GM23338 (cell line): ENCODE measurements around the gene UGT1A10. TPM values are rescaled to one million over a fixed set of nuclear protein-coding genes. Genes with fewer than 3 reads are reported as not detected.

Experiments
- ATAC-seq: fragments of 200-7000 bp; cut with Tn5 transposase; 3 replicates; pipeline ENCODE4 v1.9.1; 2020
- DNase-seq: peaks from one replicate; pipeline ENCODE4 v3.0.0-alpha.2; 2015; ENCODE audit warnings: low spot score
- H2AFZ ChIP-seq: fragments of 200-600 bp; sonication (generic); 2 replicates; pipeline ENCODE4 v1.8.0; 2016; ENCODE audit warnings: antibody characterized with exemption, mild to moderate bottlenecking, moderate library complexity
- H3F3A ChIP-seq: fragments of 200-600 bp; sonication (generic); replicated peaks from 2 replicates; pipeline ENCODE4 v1.8.0; 2017; ENCODE audit warnings: antibody characterized with exemption, mixed run types, low read depth
- H3K27ac ChIP-seq: fragments of 200-600 bp; sonication (generic); 2 replicates; pipeline ENCODE4 v1.6.1; 2016; ENCODE audit warnings: low read depth
- H3K27me3 ChIP-seq: fragments of 200-600 bp; sonication (generic); 2 replicates; pipeline ENCODE4 v1.8.0; 2016; ENCODE audit warnings: mild to moderate bottlenecking, mixed run types, moderate library complexity; ENCODE audit not compliant: insufficient read depth
- H3K36me3 ChIP-seq: fragments of 200-600 bp; sonication (generic); 2 replicates; pipeline ENCODE4 v1.8.0; 2016; ENCODE audit warnings: mild to moderate bottlenecking; ENCODE audit not compliant: insufficient read depth
- H3K4me1 ChIP-seq: fragments of 200-600 bp; sonication (generic); 2 replicates; pipeline ENCODE4 v1.8.0; 2016; ENCODE audit warnings: mild to moderate bottlenecking, moderate library complexity; ENCODE audit not compliant: insufficient read depth
- H3K4me2 ChIP-seq: fragments of 200-600 bp; sonication (generic); 2 replicates; pipeline ENCODE4 v1.7.1; 2017; ENCODE audit warnings: mixed run types
- H3K4me3 ChIP-seq: fragments of 200-600 bp; sonication (generic); 2 replicates; pipeline ENCODE4 v1.6.1; 2016; ENCODE audit warnings: mixed run types
- H3K79me2 ChIP-seq: fragments of 200-600 bp; sonication (generic); replicated peaks from 2 replicates; pipeline ENCODE4 v1.8.0; 2017; ENCODE audit warnings: mild to moderate bottlenecking; ENCODE audit not compliant: insufficient read depth
- H3K9me2 ChIP-seq: fragments of 200-600 bp; sonication (generic); 2 replicates; pipeline ENCODE4 v1.8.0; 2017; ENCODE audit not compliant: insufficient read depth
- H4K20me1 ChIP-seq: fragments of 200-600 bp; sonication (generic); replicated peaks from 2 replicates; pipeline ENCODE4 v1.8.0; 2017; ENCODE audit warnings: mild to moderate bottlenecking; ENCODE audit not compliant: insufficient read depth
- H3K27ac Mint-ChIP-seq: 2 replicates; pipeline ENCODE4 v1.8.0; 2020; ENCODE audit warnings: inconsistent platforms, mild to moderate bottlenecking, moderate library complexity, mixed read lengths
- H3K27me3 Mint-ChIP-seq: 3 replicates; pipeline ENCODE4 v1.8.0; 2022; ENCODE audit warnings: low read depth, mild to moderate bottlenecking, moderate library complexity, mixed read lengths, inconsistent platforms; ENCODE audit not compliant: insufficient read depth, poor library complexity
- H3K36me3 Mint-ChIP-seq: 3 replicates; pipeline ENCODE4 v1.8.0; 2021; ENCODE audit warnings: low read depth, mild to moderate bottlenecking, inconsistent platforms, moderate library complexity, mixed read lengths
- H3K4me1 Mint-ChIP-seq: 3 replicates; pipeline ENCODE4 v1.8.0; 2020; ENCODE audit warnings: mild to moderate bottlenecking, inconsistent platforms, mixed read lengths
- H3K4me3 Mint-ChIP-seq: 3 replicates; pipeline ENCODE4 v1.8.0; 2021; ENCODE audit warnings: moderate library complexity, mild to moderate bottlenecking, inconsistent platforms, mixed read lengths
- H3K9me3 Mint-ChIP-seq: 3 replicates; pipeline ENCODE4 v1.8.0; 2020; ENCODE audit warnings: moderate library complexity, mild to moderate bottlenecking, inconsistent platforms, mixed read lengths
- JUNB ChIP-seq: IDR thresholded peaks from one replicate; pipeline ENCODE4 v1.6.1; 2016; ENCODE audit warnings: antibody characterized with exemption; ENCODE audit not compliant: unreplicated experiment
- STAT1 ChIP-seq: IDR thresholded peaks from one replicate; pipeline ENCODE4 v1.6.1; 2016; ENCODE audit warnings: antibody characterized with exemption; ENCODE audit not compliant: unreplicated experiment
- ZNF114 ChIP-seq: fragments of 250-450 bp; sonication (Bioruptor Pico); IDR thresholded peaks from 2 replicates; pipeline ENCODE4 v1.5.0; 2020; ENCODE audit warnings: mild to moderate bottlenecking, moderate library complexity
- ZNF331 ChIP-seq: fragments of 250-450 bp; sonication (Bioruptor Pico); IDR thresholded peaks from 2 replicates; pipeline ENCODE4 v1.5.0; 2020; ENCODE audit warnings: low read depth, mild to moderate bottlenecking, moderate library complexity
- ZNF462 ChIP-seq: fragments of 250-450 bp; sonication (Bioruptor Pico); IDR thresholded peaks from 2 replicates; pipeline ENCODE4 v1.5.0; 2020; ENCODE audit warnings: mild to moderate bottlenecking, moderate library complexity
- polyA plus RNA-seq: library from polyadenylated mRNA; unstranded; fragments of >200 nt; fragmentation: Nextera tagmentation; extraction: Ambion mirVana; gene quantifications from 2 replicates; pipeline ENCODE4 v1.2.1, GENCODE V29; 2016
- total RNA-seq: library from RNA; depleted of rRNA; stranded (reverse); fragments of >200 nt; shearing (Covaris generic); gene quantifications from 2 replicates; pipeline ENCODE4 v1.2.3, GENCODE V29; 2014

Gene UGT1A10
- total and polyA plus RNA-seq, 2 experiments from 2014 or later: not detected

DNA sequence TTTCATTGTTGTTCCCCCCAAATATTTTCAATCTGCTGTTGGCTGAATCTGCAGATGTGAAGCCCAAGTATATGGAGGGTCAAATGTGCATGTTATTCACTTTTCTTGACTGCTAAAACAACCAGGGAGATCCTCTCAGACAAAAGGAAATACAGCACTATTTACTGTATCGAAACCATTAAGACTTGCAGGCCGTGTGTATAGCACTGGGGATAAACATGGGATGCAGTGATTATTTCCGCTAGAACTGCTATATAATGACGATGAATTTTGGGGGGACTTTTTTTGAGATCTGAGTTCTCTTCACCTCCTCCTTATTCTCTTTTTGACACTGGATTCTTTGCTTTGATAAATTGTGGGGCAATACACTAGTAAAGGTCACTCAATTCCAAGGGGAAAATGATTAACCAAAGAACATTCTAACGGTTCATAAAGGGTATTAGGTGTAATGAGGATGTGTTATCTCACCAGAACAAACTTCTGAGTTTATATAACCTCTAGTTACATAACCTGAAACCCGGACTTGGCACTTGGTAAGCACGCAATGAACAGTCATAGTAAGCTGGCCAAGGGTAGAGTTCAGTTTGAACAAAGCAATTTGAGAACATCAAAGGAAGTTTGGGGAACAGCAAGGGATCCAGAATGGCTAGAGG lies 120.3 kb downstream of the UGT1A10 start (continued):
- TF ChIP-seq ZNF462 (CRISPR knock-in tag) (no peak), JUNB (no peak)

GRCh38 chr2:233758141-233758540 lies 121.9 kb downstream of the UGT1A10 start:
- H3K27ac Mint-ChIP-seq: no peak overlapping the region
- Histone ChIP-seq H3K27ac (no peak overlapping the region), H3F3A (no peaks in the 10 kb centered on the region), H3K36me3 (no peaks in the 10 kb centered on the region), H2AFZ (no peak overlapping the region), H4K20me1 (no peaks in the 10 kb centered on the region), H3K79me2 (no peaks in the 10 kb centered on the region), H3K27me3 (no peaks in the 10 kb centered on the region), H3K4me3 (no peak overlapping the region), H3K4me1 (no peaks in the 10 kb centered on the region), H3K9me2 (no peaks in the 10 kb centered on the region; the same call in 1 of the 2 replicates), H3K4me2 (no peak overlapping the region)
- H3K4me1 Mint-ChIP-seq: no peaks in the 10 kb centered on the region; the same call in 2 of the 3 replicates
- DNase-seq: no peak
- no peak for ATAC-seq
- TF ChIP-seq ZNF331 (CRISPR knock-in tag) (no peak), STAT1 (no peak), ZNF114 (CRISPR knock-in tag) (no peak)
- peaks cover 7% of the 10 kb centered on the region; the same call in 1 of the 3 replicates for H3K9me3 Mint-ChIP-seq
- no peaks in the 10 kb centered on the region for H3K36me3 Mint-ChIP-seq
- no peak overlapping the region for H3K4me3 Mint-ChIP-seq
- no peaks in the 10 kb centered on the region for H3K27me3 Mint-ChIP-seq
